HCT116 (cell line): ENCODE results near the gene MISP.

Experiments
- CTCF ChIP-seq, 3 experiments: fragments of 200-600 bp in 1 of 3; sonication (generic) in 1 of 3; IDR thresholded peaks in 2 of 3; conservative IDR thresholded peaks in 1 of 3; 2 replicates each; pipeline ENCODE4 v1.5.1; 2012 to 2017; ENCODE audit warnings: low read depth in 2 of 3, low read length in 2 of 3, antibody characterized with exemption in 1 of 3, borderline replicate concordance in 1 of 3, control low read depth in 1 of 3, mild to moderate bottlenecking in 1 of 3, mixed read lengths in 1 of 3, mixed run types in 1 of 3, moderate library complexity in 1 of 3; ENCODE audit not compliant: insufficient read depth in 1 of 3
- EZH2 ChIP-seq: fragments of 200-600 bp; sonication (generic); IDR thresholded peaks from 2 replicates; pipeline ENCODE4 v1.6.1; 2017; ENCODE audit warnings: antibody characterized with exemption, mixed run types
- EZH2phosphoT487 ChIP-seq: fragments of 200-600 bp; IDR thresholded peaks from 2 replicates; pipeline ENCODE4 v1.6.1; 2018; ENCODE audit warnings: antibody characterized with exemption, borderline replicate concordance
- POLR2A ChIP-seq: IDR thresholded peaks from 2 replicates; pipeline ENCODE4 v1.7.0; 2011; ENCODE audit warnings: borderline replicate concordance; ENCODE audit not compliant: insufficient read depth, insufficient read length; ENCODE audit errors: extremely low read depth
- POLR2AphosphoS5 ChIP-seq: IDR thresholded peaks from 2 replicates; pipeline ENCODE4 v1.6.1; 2011; ENCODE audit warnings: mild to moderate bottlenecking, low read depth, low read length, moderate library complexity

GRCh38 chr19:749811-750210 is 1.1 kb upstream of the MISP start:
- TF ChIP-seq CTCF (IDR thresholded peaks at IDR 0.05 in 2 of 3, conservative IDR thresholded peaks at IDR 0.05 in 1 of 3; ENCODE audit: borderline replicate concordance in 1 of 3, insufficient read depth in 1 of 3, low read depth in 2 of 3, low read length in 2 of 3) (no peak), POLR2A (no peak), EZH2 (no peak), EZH2phosphoT487 (no peak), POLR2AphosphoS5 (no peak)
